ENCODE measurements around the gene TIAM2. TPM values are rescaled to one million over a fixed set of nuclear protein-coding genes. Genes with fewer than 3 reads are reported as not detected.
"Not testable (repeated sequence)": the region's sequence is repeated elsewhere in the genome, so short reads cannot be mapped to it uniquely, and the experiment has no call there.

TIAM2 gene
- total RNA-seq, 1 experiment from 2014 or later, result 14.5 TPM

- DNase-seq (ENCODE audit: low spot score), result peak; percentile 76
Observed at GRCh38 chr6:155100087-155100486, 105.0 kb downstream of the TIAM2 start.

DNA sequence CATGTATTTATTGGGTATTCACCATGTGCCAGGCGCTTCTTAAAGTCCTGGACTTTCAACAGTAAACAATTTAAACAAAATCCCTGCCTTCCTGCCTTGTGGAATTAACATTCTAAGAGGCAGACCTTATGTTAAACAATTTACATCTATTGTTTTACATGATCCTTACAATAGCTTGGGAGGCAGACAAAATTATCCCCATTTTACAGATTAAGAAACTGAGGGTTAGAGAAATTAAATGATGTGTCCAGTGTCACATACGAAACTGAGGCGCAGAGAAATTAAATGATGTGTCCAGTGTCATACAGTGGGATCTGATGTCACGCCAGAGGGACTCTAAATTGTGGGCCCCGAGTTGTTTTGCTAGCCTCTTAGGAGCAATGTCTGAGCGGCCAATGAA lies 105.5 kb downstream of the TIAM2 start:
- no peak for DNase-seq (ENCODE audit: low spot score)

DNA sequence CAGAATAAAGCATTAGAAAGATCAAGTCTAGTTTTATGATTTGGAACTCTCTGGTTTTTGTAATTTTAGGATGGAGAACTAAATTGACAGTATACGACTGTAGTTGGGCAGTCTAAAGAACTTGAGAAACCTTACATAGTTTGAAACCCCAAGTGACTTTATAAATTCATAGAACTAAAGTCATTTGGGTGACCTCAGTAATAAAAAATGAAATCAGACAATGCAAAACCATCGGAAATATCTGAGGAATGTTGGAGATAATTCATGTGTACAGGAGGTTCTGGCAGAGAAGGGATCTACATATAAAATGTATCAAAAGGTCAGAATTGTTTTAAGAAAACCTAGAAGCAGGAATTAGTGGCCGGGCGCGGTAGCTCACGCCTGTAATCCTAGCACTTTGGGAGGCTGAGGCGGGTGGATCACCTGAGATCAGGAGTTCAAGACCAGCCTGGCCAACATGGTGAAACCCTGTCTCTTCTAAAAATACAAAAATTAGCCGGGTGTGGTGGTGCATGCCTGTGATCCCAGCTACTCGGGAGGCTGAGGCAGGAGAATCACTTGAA lies 108.0 kb downstream of the TIAM2 start:
- DNase-seq (ENCODE audit: low spot score), result peak; percentile 82

DNA sequence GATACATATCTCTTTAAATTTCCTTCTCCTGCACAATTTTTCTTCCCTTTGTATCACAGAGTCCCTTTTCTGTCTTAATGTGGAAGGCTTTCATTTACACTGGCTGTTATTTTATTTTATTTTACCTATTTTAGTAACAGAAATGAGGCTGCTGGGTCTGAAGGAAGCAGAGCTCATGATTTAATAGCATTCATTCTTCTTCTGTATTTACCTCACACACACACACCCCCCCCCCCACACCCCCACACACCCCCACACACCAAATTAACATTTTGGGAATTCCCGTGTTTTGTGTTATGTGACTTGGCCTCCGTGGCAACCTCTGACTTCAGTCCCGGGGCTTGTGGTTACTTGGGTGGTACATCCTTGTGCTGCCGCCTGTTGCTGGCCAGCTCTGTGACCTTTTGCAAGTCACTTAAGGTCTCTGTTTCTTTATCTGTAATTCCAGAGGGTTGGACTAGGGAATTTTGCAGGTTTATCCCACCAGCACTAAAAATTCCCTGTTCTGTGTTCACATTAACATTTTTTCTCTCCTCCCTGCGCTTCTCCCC lies 108.8 kb downstream of the TIAM2 start:
- DNase-seq (ENCODE audit: low spot score), result no peak

DNA sequence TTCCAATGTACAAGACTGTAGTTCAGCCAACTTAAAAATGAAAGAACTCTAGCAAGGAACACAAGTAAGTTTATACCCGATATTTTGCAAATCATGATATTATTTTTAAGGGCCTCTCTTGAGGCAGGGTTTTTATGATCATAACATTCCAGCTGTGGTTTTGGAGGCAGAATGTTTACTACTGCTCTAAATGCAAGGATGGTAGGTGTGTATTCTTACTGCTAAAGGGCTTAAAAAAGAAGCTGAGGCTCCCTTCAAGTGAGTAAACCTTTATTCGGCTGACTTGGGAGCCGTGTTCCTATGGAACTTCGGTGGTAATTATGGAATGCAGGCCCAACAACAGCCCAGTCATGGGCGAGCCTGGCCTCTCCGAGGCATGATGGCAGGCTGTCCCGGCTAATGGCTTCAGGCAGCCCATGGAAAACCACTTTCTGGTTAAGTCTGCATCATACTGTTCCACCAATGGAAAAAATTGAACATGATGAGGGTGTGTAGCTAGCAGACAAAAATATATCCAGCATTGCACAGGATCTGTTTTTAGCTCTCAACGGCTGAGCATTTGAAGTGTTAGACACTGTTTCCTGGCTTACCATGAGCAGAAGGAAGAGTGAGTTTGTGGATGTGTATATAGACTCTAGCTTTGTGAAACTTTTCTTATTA lies 111.5 kb downstream of the TIAM2 start:
- DNase-seq (ENCODE audit: low spot score), result no peak

GRCh38 chr6:155107432-155108069 lies 112.4 kb downstream of the TIAM2 start:
- DNase-seq (ENCODE audit: low spot score), result no peak

GRCh38 chr6:155108070-155108820 lies 113.1 kb downstream of the TIAM2 start:
- DNase-seq (ENCODE audit: low spot score), result no peak

DNA sequence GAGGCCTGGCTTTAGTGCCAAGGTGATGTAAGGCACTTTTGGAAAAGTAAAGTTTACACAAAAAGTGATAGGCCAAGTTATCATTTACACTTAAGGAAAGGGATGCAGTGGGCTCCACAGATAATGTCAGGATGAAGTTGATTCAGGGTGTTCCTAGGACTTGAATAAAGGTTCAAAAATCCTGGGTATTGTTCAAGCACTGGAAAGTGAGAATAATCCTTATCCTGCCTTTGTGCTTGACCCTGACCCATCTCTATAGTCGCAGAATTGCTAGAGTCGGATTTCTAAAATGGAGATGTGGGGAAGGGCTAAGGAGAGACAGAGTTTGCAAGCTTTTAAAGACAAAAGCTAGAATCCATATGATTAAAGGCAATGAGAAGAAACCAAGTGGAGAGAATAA lies 115.6 kb downstream of the TIAM2 start:
- no peak for DNase-seq (ENCODE audit: low spot score)

- DNase-seq (ENCODE audit: low spot score), result no peak
Observed at GRCh38 chr6:155112757-155113156, 117.6 kb downstream of the TIAM2 start.

GRCh38 chr6:155115893-155116570 lies 120.9 kb downstream of the TIAM2 start:
- DNase-seq (ENCODE audit: low spot score), result no peak

GRCh38 chr6:155116571-155116910 lies 121.4 kb downstream of the TIAM2 start:
- DNase-seq (ENCODE audit: low spot score), result no peak

DNA sequence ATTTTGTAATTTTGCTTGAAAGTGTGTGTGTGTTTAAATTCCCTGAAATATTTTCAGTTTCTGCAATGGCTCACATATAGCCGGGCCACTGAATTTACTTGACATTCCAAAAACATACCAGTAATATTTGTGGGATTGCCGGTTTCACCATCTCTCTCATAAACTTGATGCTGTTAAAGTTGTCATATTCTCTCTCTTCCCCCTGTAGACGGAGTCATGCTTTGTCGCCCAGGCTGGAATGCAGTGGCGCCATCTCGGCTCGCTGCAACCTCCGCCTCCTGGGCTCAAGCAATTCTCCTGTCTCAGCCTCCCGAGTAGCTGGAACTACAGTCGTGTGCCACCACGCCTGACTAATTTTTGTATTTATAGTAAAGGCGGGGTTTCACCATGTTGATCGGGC lies 122.1 kb downstream of the TIAM2 start:
- peak; percentile 74 for DNase-seq (ENCODE audit: low spot score)

- DNase-seq (ENCODE audit: low spot score), result no peak
Observed at GRCh38 chr6:155117785-155118184, 122.7 kb downstream of the TIAM2 start.

DNA sequence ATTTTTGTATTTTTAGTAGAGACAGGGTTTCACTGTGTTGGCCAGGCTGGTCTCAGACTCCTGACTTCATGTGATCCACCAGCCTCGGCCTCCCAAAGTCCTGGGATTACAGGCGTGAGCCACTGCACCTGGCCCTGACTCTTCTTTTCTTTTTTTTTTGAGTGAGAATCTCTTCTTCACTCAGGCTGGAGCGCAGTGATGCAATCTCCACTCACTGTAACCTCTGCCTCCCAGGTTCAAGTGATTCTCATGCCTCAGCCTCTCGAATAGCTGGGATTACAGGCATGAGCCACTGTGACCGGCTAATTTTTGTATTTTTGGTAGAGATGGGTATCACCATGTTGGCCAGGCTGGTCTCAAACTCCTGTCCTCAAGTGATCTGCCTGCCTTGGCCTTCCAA lies 124.1 kb downstream of the TIAM2 start:
- not testable (repeated sequence) for DNase-seq (ENCODE audit: low spot score)

DNA sequence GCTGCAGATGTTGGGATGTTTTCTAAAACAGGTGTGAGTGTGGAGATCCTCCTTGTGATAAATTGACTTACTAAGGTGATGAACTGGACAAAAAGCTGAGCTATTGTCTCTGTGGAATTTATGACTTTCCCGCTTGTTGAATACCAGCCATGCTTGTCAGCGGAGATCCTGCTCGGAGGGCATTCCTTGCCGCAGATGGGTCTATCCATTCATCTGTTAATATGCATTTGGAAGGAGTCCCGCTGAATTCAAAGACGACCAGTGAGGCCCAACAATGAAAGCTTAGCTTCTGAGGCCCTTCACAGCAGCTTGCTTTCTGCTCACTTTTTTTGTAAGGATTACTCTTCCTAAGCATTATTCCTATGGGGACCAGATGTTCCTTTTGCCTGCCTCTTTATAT lies 124.9 kb downstream of the TIAM2 start:
- DNase-seq (ENCODE audit: low spot score), result peak; percentile 61

DNA sequence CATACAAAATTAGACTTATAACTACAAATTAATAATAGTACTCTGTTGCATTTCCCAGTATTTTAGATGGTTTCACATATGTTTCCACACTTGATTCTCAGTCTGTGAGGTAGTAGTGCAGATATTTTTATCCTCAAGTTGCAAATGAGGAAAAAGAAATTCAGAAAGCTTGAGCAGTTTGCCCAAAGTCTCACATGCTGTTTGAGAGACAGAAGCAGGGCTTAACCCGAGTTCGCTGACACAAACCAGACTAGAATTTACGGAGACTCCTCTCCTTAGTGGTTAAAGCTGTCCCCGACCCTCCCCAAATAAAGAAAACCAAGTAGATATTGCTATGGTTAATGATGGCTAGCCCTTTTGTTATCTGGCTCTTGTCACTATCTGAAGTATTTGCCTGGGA lies 126.2 kb downstream of the TIAM2 start:
- no peak for DNase-seq (ENCODE audit: low spot score)

DNA sequence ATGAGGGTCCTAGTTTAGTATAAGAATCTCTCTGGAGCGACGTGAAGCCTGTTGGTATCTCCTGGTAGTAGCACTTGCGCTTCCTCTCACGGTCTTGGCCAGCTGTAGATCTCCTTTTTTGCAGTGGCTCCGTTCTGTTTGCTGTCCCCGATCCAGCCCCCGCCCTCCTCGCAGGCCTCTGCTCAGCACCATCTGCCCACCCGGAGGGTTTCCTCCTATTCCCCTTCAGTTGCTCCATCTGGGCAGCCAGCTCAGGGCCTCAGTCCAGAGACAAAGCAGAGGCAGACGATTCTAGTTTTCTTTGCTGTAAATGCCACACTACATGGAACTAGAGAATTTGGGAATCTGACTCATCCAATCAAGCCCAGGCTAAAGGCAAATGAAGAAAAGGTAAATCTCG lies 126.6 kb downstream of the TIAM2 start:
- no peak for DNase-seq (ENCODE audit: low spot score)

GRCh38 chr6:155122199-155122950 lies 127.3 kb downstream of the TIAM2 start:
- DNase-seq (ENCODE audit: low spot score), result no peak

GRCh38 chr6:155123520-155123919 lies 128.4 kb downstream of the TIAM2 start:
- DNase-seq (ENCODE audit: low spot score), result no peak

DNA sequence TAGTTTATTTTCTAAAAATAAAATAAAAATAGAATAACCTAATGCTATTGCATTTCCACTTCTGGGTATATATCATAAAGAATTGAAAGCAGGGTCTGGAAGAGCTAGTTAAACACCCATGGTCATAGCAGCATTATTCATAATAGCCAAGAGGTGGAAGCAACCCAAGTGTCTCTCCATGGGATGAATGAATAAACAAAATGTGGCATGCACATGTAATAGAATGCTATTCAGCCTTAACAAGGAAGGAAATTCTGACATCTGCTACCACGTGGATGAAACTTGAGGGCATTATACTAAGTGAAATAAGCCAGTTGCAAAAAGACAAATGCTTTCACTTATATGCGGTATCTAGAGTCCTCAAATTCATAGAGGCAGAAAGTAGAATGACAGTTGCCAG lies 130.8 kb downstream of the TIAM2 start:
- no peak for DNase-seq (ENCODE audit: low spot score)

Data from A172 (cell line).